K562 (cell line): ENCODE data around the gene PRDX3. TPM values are rescaled to one million over a fixed set of nuclear protein-coding genes. Genes with fewer than 3 reads are reported as not detected.

Experiments used
- ARHGAP35 ChIP-seq: fragments of 450-650 bp; IDR thresholded peaks from 2 replicates; pipeline ENCODE4 v1.6.1; 2018; ENCODE audit not compliant: partially characterized antibody
- ARID1B ChIP-seq: fragments of 450-650 bp; IDR thresholded peaks from 2 replicates; pipeline ENCODE4 v1.6.1; 2016; ENCODE audit warnings: antibody characterized with exemption, mild to moderate bottlenecking, inconsistent platforms
- NR1H2 ChIP-seq: sonication (generic); formaldehyde crosslinking; IDR thresholded peaks from 2 replicates; pipeline ENCODE4 v1.4.0; 2020; ENCODE audit warnings: mild to moderate bottlenecking, missing genetic modification reagents
- NR4A1 ChIP-seq, 2 experiments: fragments of 250-450 bp in 1 of 2; fragments of 450-650 bp in 1 of 2; sonication (Bioruptor Pico) in 1 of 2; IDR thresholded peaks; 2 replicates each; pipeline versions ENCODE4 v1.4.0 to v1.6.1; 2016 to 2020; ENCODE audit warnings: mild to moderate bottlenecking in 2 of 2, missing compliant biosample characterization in 1 of 2, missing genetic modification characterization in 1 of 2, moderate library complexity in 1 of 2
- RNF2 ChIP-seq: sonication (generic); IDR thresholded peaks from 2 replicates; pipeline ENCODE4 v1.6.1; 2016
- SIRT6 ChIP-seq: IDR thresholded peaks from one replicate; pipeline ENCODE4 v1.6.1; 2012; ENCODE audit warnings: low read depth, mild to moderate bottlenecking, control low read depth, inconsistent platforms, low read length, moderate library complexity
- SMARCE1 ChIP-seq: fragments of 450-650 bp; IDR thresholded peaks from 2 replicates; pipeline ENCODE4 v1.7.1; 2016; ENCODE audit warnings: mild to moderate bottlenecking
- ZBTB17 ChIP-seq: fragments of 450-650 bp; formaldehyde crosslinking; IDR thresholded peaks from 2 replicates; pipeline ENCODE4 v1.4.0; 2020; ENCODE audit warnings: mild to moderate bottlenecking
- ZNF316 ChIP-seq: fragments of 450-650 bp; IDR thresholded peaks from 2 replicates; pipeline ENCODE4 v1.6.1; 2016
- ZNF655 ChIP-seq: fragments of 250-450 bp; sonication (Bioruptor Pico); IDR thresholded peaks from 2 replicates; pipeline ENCODE4 v1.5.0; 2021
- polyA plus RNA-seq, 8 experiments: library from polyadenylated mRNA; depleted of rRNA in 4 of 8; stranded (reverse) in 5 of 8; unstranded in 3 of 8; fragments of >200 nt; fragmentation: Nextera tagmentation in 2 of 8; fragmentation: Illumina TruSeq in 1 of 8; extraction: Ambion mirVana in 2 of 8; extraction: Trizol in 1 of 8; gene quantifications; 2 replicates each; pipeline versions ENCODE4 v1.2.1 to v1.2.3, GENCODE V29; 2011 to 2014; ENCODE audit warnings: inconsistent platforms in 1 of 8, missing spikeins in 1 of 8
- total RNA-seq, 7 experiments: library from RNA; depleted of rRNA in 6 of 7; stranded (reverse); fragments of >200 nt in 6 of 7; fragmentation: Illumina TruSeq in 2 of 7; extraction: Trizol in 2 of 7; gene quantifications; 2 replicates each; pipeline versions ENCODE4 v1.2.1 to v1.2.3, GENCODE V29; 2011 to 2021; ENCODE audit warnings: low replicate concordance in 1 of 7
- TF ChIP-seq, protein P1 (sequence below): sonication (generic); formaldehyde crosslinking; IDR thresholded peaks from 2 replicates; pipeline ENCODE4 v1.8.1; 2023; ENCODE audit warnings: mild to moderate bottlenecking, missing genetic modification reagents, moderate library complexity
- TF ChIP-seq, protein P2 (sequence below), 2 experiments: fragments of 450-650 bp in 1 of 2; sonication (generic) in 1 of 2; formaldehyde crosslinking in 1 of 2; IDR thresholded peaks; 2 replicates each; pipeline versions ENCODE4 v1.7.1 to v1.9.0; 2016 to 2022; ENCODE audit warnings: inconsistent platforms in 1 of 2, mild to moderate bottlenecking in 1 of 2, missing genetic modification reagents in 1 of 2

The PRDX3 gene
- total and polyA plus RNA-seq, 9 of the 15 experiments (the other 6 are each of a cell fraction or from before 2014, with no cell fraction given): 122 to 994 (median 173) TPM

DNA sequence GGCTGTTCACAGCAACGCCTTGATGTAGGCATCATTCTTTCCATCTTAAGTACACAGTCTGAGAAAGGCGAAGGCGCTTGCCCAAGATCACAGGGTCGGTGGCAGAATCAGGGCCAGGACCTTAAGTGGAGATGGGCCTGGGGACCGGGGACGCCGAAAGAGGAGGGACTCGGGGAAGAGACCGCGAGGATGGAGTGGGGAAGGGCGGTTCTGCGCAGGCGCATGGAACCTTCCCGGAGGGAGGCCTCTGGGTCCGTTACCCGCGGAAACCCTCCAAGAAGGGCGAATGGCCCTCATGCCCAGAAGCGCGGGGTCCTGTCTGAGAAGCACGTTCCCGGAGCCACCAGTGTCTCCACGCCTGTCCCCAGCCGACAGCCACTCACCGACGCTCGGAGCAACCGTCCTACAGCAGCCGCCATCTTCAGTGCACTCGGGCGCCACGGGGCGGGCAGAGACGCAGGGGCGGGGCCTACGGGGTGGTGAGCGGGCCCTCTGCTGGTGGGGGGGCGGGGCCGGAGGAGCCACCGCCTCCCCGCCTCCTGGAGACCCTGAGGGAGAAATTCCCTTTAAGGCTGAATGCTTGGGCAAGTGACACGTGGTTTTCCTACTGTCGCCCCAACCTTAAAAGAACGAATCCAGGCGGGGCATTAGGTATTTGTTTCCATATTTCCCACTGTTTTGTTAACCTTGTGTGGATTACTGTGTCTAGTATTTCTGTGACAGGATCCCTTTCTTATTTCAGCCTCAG, at the start of gene PRDX3 (continued):
- TF ChIP-seq ZNF316: no peak
- TF ChIP-seq ZNF655 (CRISPR knock-in tag): no peak
- no peak; the same call in 1 of the 2 replicates for TF ChIP-seq NR1H2
- TF ChIP-seq, protein P1, sequence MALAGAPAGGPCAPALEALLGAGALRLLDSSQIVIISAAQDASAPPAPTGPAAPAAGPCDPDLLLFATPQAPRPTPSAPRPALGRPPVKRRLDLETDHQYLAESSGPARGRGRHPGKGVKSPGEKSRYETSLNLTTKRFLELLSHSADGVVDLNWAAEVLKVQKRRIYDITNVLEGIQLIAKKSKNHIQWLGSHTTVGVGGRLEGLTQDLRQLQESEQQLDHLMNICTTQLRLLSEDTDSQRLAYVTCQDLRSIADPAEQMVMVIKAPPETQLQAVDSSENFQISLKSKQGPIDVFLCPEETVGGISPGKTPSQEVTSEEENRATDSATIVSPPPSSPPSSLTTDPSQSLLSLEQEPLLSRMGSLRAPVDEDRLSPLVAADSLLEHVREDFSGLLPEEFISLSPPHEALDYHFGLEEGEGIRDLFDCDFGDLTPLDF: no peak; the same call in 1 of the 2 replicates
- no peak for TF ChIP-seq NR4A1 (CRISPR knock-in tag; IDR thresholded peaks at IDR 0.05)
- TF ChIP-seq NR4A1 (tag; IDR thresholded peaks at IDR 0.05): no peak
- TF ChIP-seq ARID1B: no peak
- TF ChIP-seq SMARCE1: no peak
- no peak for TF ChIP-seq SIRT6
- TF ChIP-seq, protein P2, sequence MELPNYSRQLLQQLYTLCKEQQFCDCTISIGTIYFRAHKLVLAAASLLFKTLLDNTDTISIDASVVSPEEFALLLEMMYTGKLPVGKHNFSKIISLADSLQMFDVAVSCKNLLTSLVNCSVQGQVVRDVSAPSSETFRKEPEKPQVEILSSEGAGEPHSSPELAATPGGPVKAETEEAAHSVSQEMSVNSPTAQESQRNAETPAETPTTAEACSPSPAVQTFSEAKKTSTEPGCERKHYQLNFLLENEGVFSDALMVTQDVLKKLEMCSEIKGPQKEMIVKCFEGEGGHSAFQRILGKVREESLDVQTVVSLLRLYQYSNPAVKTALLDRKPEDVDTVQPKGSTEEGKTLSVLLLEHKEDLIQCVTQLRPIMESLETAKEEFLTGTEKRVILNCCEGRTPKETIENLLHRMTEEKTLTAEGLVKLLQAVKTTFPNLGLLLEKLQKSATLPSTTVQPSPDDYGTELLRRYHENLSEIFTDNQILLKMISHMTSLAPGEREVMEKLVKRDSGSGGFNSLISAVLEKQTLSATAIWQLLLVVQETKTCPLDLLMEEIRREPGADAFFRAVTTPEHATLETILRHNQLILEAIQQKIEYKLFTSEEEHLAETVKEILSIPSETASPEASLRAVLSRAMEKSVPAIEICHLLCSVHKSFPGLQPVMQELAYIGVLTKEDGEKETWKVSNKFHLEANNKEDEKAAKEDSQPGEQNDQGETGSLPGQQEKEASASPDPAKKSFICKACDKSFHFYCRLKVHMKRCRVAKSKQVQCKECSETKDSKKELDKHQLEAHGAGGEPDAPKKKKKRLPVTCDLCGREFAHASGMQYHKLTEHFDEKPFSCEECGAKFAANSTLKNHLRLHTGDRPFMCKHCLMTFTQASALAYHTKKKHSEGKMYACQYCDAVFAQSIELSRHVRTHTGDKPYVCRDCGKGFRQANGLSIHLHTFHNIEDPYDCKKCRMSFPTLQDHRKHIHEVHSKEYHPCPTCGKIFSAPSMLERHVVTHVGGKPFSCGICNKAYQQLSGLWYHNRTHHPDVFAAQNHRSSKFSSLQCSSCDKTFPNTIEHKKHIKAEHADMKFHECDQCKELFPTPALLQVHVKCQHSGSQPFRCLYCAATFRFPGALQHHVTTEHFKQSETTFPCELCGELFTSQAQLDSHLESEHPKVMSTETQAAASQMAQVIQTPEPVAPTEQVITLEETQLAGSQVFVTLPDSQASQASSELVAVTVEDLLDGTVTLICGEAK (IDR thresholded peaks at IDR 0.05): peak; percentile 70
- TF ChIP-seq, protein P2 (CRISPR knock-in tag; IDR thresholded peaks at IDR 0.05): no peak
- peak; percentile 26; the same call in 1 of the 2 replicates for TF ChIP-seq RNF2
- TF ChIP-seq ZBTB17 (CRISPR knock-in tag): no peak
- TF ChIP-seq ARHGAP35: no peak
